HUES64 (cell line): Measurements from ENCODE around the gene MAST2.

Experiments
- H3K27ac ChIP-seq: 2 replicates; pipeline ENCODE4 v1.7.0; 2013; ENCODE audit warnings: low read depth, low read length, inconsistent platforms
- H3K27me3 ChIP-seq: 2 replicates; pipeline ENCODE4 v1.6.1; 2013; ENCODE audit warnings: mild to moderate bottlenecking, low read length; ENCODE audit not compliant: insufficient read depth
- H3K36me3 ChIP-seq: 2 replicates; pipeline ENCODE4 v1.6.1; 2013; ENCODE audit warnings: mild to moderate bottlenecking, low read length; ENCODE audit not compliant: insufficient read depth
- H3K4me1 ChIP-seq: 2 replicates; pipeline ENCODE4 v1.6.1; 2013; ENCODE audit warnings: mild to moderate bottlenecking, low read length, moderate library complexity; ENCODE audit not compliant: insufficient read depth
- H3K4me3 ChIP-seq: 2 replicates; pipeline ENCODE4 v1.5.1; 2013; ENCODE audit warnings: mild to moderate bottlenecking, low read length, moderate library complexity
- H3K9ac ChIP-seq: 2 replicates; pipeline ENCODE4 v1.6.1; 2013; ENCODE audit warnings: mild to moderate bottlenecking, low read depth, low read length
- H3K9me3 ChIP-seq: 2 replicates; pipeline ENCODE4 v1.6.1; 2013; ENCODE audit warnings: low read depth, low read length; ENCODE audit not compliant: insufficient read depth
- WGBS: fragments of 150-250, 120-280 bp; methylation state at CpG from one replicate; pipeline ENCODE4 v1.1.7; 2013; ENCODE audit warnings: missing lambda C conversion rate; 5-methylcytosine and 5-hydroxymethylcytosine counted together

The MAST2 gene

DNA sequence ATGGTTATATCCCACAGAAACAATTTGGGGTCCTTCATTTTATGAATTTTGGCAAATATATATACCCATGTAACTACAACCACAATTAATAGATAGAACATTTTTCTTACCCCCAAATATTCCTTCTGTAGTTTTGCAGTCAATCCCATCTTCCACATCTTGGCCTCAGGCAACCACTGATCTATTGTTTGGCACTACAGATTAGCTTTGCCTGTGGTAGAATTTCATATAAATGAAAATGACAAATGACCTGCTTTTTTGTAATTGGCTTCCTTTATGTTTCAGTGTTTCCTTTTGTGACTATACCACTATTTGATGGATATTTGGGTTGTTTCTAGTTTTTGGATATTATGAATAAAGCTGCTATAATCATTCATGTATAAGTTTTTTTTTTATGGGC lies 91.5 kb downstream of the MAST2 start:
- no peaks in the 10 kb centered on the region for H3K36me3 ChIP-seq
- no peak overlapping the region for H3K9ac ChIP-seq
- no peak overlapping the region for H3K4me3 ChIP-seq
- no peaks in the 10 kb centered on the region for H3K9me3 ChIP-seq
- no peak overlapping the region for H3K27ac ChIP-seq
- H3K27me3 ChIP-seq = no peaks in the 10 kb centered on the region
- no peaks in the 10 kb centered on the region for H3K4me1 ChIP-seq

DNA sequence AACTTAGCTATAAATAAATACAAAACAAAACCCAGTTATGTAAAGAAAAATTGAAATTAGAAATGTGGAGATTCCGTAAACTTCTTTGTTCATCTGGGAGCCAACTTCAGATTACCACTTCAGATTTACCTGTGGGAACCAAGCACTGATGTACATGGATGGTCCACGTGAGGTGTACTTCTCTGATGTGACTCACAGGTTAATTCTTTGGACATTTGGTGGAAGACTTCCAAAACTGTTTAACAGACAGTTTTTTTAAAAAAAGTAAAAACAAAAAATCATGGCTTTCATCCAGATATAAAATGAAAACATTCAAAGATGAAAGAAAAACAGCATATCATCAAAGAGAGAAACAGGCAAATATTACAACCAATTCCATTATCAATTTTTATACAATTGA lies 92.0 kb downstream of the MAST2 start:
- H3K9me3 ChIP-seq = no peaks in the 10 kb centered on the region
- no peaks in the 10 kb centered on the region for H3K27me3 ChIP-seq
- no peaks in the 10 kb centered on the region for H3K4me1 ChIP-seq
- H3K36me3 ChIP-seq = no peaks in the 10 kb centered on the region
- H3K9ac ChIP-seq = no peak overlapping the region
- H3K4me3 ChIP-seq = no peak overlapping the region
- no peak overlapping the region for H3K27ac ChIP-seq
- 97% methylated on average over 2 of the region's 2 CpGs for WGBS

- Histone ChIP-seq H3K4me1 (peaks cover 10% of the 10 kb centered on the region), H3K27ac (no peak overlapping the region), H3K27me3 (no peaks in the 10 kb centered on the region), H3K36me3 (no peaks in the 10 kb centered on the region), H3K9me3 (no peaks in the 10 kb centered on the region), H3K4me3 (no peak overlapping the region), H3K9ac (no peak overlapping the region)
- WGBS = no CpG with 5 or more reads among the region's 2 CpGs
These were observed 103.5 kb downstream of the MAST2 start for GRCh38 chr1:45906883-45907282.

GRCh38 chr1:45908611-45909140 lies 105.3 kb downstream of the MAST2 start:
- Histone ChIP-seq H3K4me3 (no peak overlapping the region), H3K36me3 (no peaks in the 10 kb centered on the region), H3K27me3 (no peaks in the 10 kb centered on the region), H3K27ac (no peak overlapping the region), H3K9ac (no peak overlapping the region), H3K4me1 (peaks cover 25% of the 10 kb centered on the region), H3K9me3 (no peaks in the 10 kb centered on the region)
- WGBS = 79% methylated on average over 3 of the region's 3 CpGs

DNA sequence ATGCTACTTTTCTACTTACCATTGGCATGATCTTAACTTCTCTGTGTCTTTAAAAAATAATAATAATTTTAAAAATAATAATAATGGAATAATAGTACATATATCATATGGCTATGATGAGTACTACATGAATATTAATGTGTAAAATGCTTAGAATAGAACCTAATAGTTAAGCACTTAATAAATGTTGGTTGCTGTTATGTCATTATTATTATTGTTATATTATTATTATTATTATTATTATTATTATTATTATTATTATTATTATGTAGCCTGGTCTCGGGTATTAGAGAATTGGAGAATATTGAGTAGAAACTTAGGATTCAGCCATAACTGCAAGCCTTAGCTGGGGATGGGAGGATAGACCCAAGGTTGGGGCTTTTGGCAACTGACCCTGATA lies 108.2 kb downstream of the MAST2 start:
- Histone ChIP-seq H3K4me3 (no peak overlapping the region), H3K27ac (no peak overlapping the region), H3K4me1 (peaks cover 33% of the 10 kb centered on the region), H3K27me3 (no peaks in the 10 kb centered on the region), H3K36me3 (no peaks in the 10 kb centered on the region), H3K9ac (no peak overlapping the region), H3K9me3 (no peaks in the 10 kb centered on the region)
- WGBS = 91% methylated on average over 1 of the region's 1 CpG

GRCh38 chr1:45913183-45913683 lies 109.8 kb downstream of the MAST2 start:
- H3K27ac ChIP-seq = no peak overlapping the region
- 51% methylated on average over 6 of the region's 6 CpGs for WGBS

GRCh38 chr1:45913731-45914501 lies 110.5 kb downstream of the MAST2 start:
- Histone ChIP-seq H3K4me3 (no peak overlapping the region), H3K36me3 (no peaks in the 10 kb centered on the region), H3K4me1 (peaks cover 25% of the 10 kb centered on the region), H3K9me3 (no peaks in the 10 kb centered on the region), H3K27ac (no peak overlapping the region), H3K9ac (no peak overlapping the region), H3K27me3 (no peaks in the 10 kb centered on the region)
- 85% methylated on average over 3 of the region's 4 CpGs for WGBS

More at GRCh38 chr1:45913183-45913683, 109.8 kb downstream of the MAST2 start:
- H3K4me3 ChIP-seq = no peak overlapping the region
- H3K27me3 ChIP-seq = no peaks in the 10 kb centered on the region
- H3K36me3 ChIP-seq = no peaks in the 10 kb centered on the region
- no peaks in the 10 kb centered on the region for H3K9me3 ChIP-seq
- H3K9ac ChIP-seq = no peak overlapping the region
- H3K4me1 ChIP-seq = peaks cover 32% of the 10 kb centered on the region

DNA sequence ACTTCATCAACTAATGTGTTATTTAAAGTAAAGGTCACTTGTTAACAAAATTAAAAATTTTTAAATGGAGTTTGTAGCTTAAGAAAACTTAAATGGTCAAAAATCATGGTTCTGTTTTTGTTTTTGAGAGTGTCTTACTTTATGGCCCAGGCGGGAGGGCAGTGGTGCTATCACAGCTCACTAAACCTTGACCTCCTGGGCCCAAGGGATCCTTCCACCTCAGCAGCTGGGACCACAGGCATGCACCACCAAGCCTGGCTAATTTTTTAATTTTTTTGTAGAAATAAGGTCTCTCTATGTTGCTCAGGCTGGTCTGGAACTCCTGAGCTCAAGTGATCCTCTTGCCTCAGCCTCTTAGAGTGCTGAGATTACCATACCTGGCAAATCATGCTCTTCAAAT lies 111.4 kb downstream of the MAST2 start:
- Histone ChIP-seq H3K4me3 (no peak overlapping the region), H3K4me1 (peaks cover 23% of the 10 kb centered on the region), H3K9ac (no peak overlapping the region), H3K27ac (no peak overlapping the region), H3K27me3 (no peaks in the 10 kb centered on the region), H3K36me3 (no peaks in the 10 kb centered on the region), H3K9me3 (no peaks in the 10 kb centered on the region)
- 95% methylated on average over 1 of the region's 1 CpG for WGBS

- no peak overlapping the region for H3K9ac ChIP-seq
- WGBS = 96% methylated on average over 10 of the region's 10 CpGs
- no peaks in the 10 kb centered on the region for H3K9me3 ChIP-seq
- no peak overlapping the region for H3K4me3 ChIP-seq
- no peaks in the 10 kb centered on the region for H3K27me3 ChIP-seq
- peaks cover 26% of the 10 kb centered on the region for H3K4me1 ChIP-seq
- H3K36me3 ChIP-seq = no peaks in the 10 kb centered on the region
- no peak overlapping the region for H3K27ac ChIP-seq
These were observed 119.0 kb downstream of the MAST2 start for GRCh38 chr1:45922374-45922773.

DNA sequence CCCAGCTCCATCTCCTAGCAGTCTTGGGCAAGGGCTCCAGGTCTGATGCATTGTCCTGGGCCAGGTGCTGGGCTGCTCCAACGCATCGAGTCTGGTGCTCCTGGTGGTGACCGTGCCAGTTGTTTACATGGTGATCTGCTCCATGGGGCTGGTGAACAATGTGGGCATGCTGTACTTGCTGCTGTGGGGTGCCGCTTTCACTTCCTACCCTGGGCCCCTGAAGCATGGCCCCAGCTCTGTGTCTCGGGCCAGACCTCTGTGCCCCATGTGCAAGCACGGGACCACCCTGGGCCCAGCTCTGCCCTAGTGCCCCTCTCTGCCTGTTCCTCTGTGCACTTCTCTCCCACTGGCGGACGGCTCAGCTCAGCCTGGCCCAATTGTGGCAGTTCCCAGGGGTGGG lies 119.4 kb downstream of the MAST2 start:
- no peak overlapping the region for H3K27ac ChIP-seq
- H3K4me1 ChIP-seq = peaks cover 29% of the 10 kb centered on the region
- H3K9ac ChIP-seq = no peak overlapping the region
- no peaks in the 10 kb centered on the region for H3K27me3 ChIP-seq
- H3K4me3 ChIP-seq = no peak overlapping the region
- no peaks in the 10 kb centered on the region for H3K36me3 ChIP-seq
- WGBS = 96% methylated on average over 8 of the region's 8 CpGs
- no peaks in the 10 kb centered on the region for H3K9me3 ChIP-seq

DNA sequence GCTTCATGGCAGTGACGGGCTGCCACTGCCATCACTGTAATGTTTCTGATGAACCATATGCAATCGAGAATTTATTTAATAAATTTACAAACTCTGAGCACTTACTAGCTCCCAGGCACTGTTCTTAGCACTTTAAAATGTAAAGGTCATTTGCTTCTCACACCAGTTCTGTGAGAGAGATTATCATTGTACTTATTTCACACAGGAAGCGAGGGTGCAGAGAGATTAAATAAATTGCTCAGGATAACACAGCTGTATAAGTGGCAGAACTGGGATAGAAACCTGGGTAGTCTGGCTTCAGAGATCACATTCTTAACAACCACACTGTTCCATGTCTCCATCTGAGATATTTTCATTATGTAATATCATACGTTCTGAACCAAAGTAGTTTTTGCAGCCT lies 119.9 kb downstream of the MAST2 start:
- Histone ChIP-seq H3K4me3 (no peak overlapping the region), H3K9me3 (no peaks in the 10 kb centered on the region), H3K4me1 (peaks cover 34% of the 10 kb centered on the region), H3K9ac (no peak overlapping the region), H3K27ac (no peak overlapping the region), H3K36me3 (no peaks in the 10 kb centered on the region), H3K27me3 (no peaks in the 10 kb centered on the region)
- WGBS = over 99% methylated on average over 2 of the region's 4 CpGs
